Mesenchymal stem cell (in vitro differentiated cells and primary cell): ENCODE data around the gene DNAAF2.

Source experiments
- DNase-seq: peaks from one replicate; pipeline ENCODE4 v3.0.0-alpha.2; 2013
- H2AFZ ChIP-seq: one replicate; pipeline ENCODE4 v1.6.1; 2013; ENCODE audit warnings: low read depth, mild to moderate bottlenecking, control low read depth, inconsistent platforms, low read length, moderate library complexity
- H2AK5ac ChIP-seq: 2 replicates; pipeline ENCODE4 v1.6.1; 2013; ENCODE audit warnings: low read length, moderate library complexity, mild to moderate bottlenecking, inconsistent platforms; ENCODE audit not compliant: severe bottlenecking
- H2BK120ac ChIP-seq: one replicate; pipeline ENCODE4 v1.6.1; 2013; ENCODE audit warnings: low read depth, mild to moderate bottlenecking, inconsistent platforms, low read length, moderate library complexity
- H2BK12ac ChIP-seq, 2 experiments: one replicate each; pipeline ENCODE4 v1.6.1; 2013; ENCODE audit warnings: inconsistent platforms in 2 of 2, low read length in 2 of 2, mild to moderate bottlenecking in 2 of 2, moderate library complexity in 2 of 2, control low read depth in 1 of 2
- H2BK15ac ChIP-seq: one replicate; pipeline ENCODE4 v1.6.1; 2013; ENCODE audit warnings: mild to moderate bottlenecking, low read depth, inconsistent platforms; ENCODE audit not compliant: poor library complexity, severe bottlenecking
- H2BK5ac ChIP-seq: 2 replicates; pipeline ENCODE4 v1.6.1; 2013; ENCODE audit warnings: low read depth, mild to moderate bottlenecking, low read length, control low read depth, inconsistent platforms; ENCODE audit not compliant: poor library complexity, severe bottlenecking
- H3K14ac ChIP-seq, 2 experiments: one replicate each; pipeline ENCODE4 v1.6.1; 2013; ENCODE audit warnings: inconsistent platforms in 2 of 2, low read length in 2 of 2, control low read depth in 1 of 2, mild to moderate bottlenecking in 1 of 2, moderate library complexity in 1 of 2
- H3K18ac ChIP-seq, 2 experiments: one replicate each; pipeline ENCODE4 v1.6.1; 2013; ENCODE audit warnings: inconsistent platforms in 2 of 2, low read length in 2 of 2, control low read depth in 1 of 2, low read depth in 1 of 2, mild to moderate bottlenecking in 1 of 2
- H3K23ac ChIP-seq, 2 experiments: one replicate each; pipeline ENCODE4 v1.6.1; 2013; ENCODE audit warnings: inconsistent platforms in 2 of 2, low read length in 2 of 2, mild to moderate bottlenecking in 2 of 2, moderate library complexity in 2 of 2, control low read depth in 1 of 2
- H3K27ac ChIP-seq: 2 replicates; pipeline ENCODE4 v1.5.1; 2013; ENCODE audit warnings: mild to moderate bottlenecking, moderate library complexity, low read length, control low read depth, inconsistent platforms; ENCODE audit not compliant: poor library complexity, severe bottlenecking
- H3K27me3 ChIP-seq, 2 experiments: 2 replicates each; pipeline versions ENCODE4 v1.6.1 to v1.7.0; 2013; ENCODE audit warnings: low read length in 2 of 2, mild to moderate bottlenecking in 2 of 2, moderate library complexity in 2 of 2, control low read depth in 1 of 2, inconsistent platforms in 1 of 2; ENCODE audit not compliant: control insufficient read depth in 1 of 2, insufficient read depth in 1 of 2
- H3K36me3 ChIP-seq, 2 experiments: 2 replicates each; pipeline versions ENCODE4 v1.6.1 to v1.7.0; 2013; ENCODE audit warnings: low read length in 2 of 2, control low read depth in 1 of 2, inconsistent platforms in 1 of 2, low read depth in 1 of 2, mild to moderate bottlenecking in 1 of 2; ENCODE audit not compliant: insufficient read depth in 2 of 2, control insufficient read depth in 1 of 2
- H3K4ac ChIP-seq, 2 experiments: one replicate each; pipeline ENCODE4 v1.6.1; 2013; ENCODE audit warnings: inconsistent platforms in 2 of 2, low read length in 2 of 2, mild to moderate bottlenecking in 2 of 2, moderate library complexity in 2 of 2, control low read depth in 1 of 2, low read depth in 1 of 2
- H3K4me1 ChIP-seq: 2 replicates; pipeline ENCODE4 v1.6.1; 2013; ENCODE audit warnings: low read depth, low read length, control low read depth; ENCODE audit not compliant: control insufficient read depth, insufficient read depth
- H3K4me2 ChIP-seq: 2 replicates; pipeline ENCODE4 v1.6.1; 2013; ENCODE audit warnings: low read length, mild to moderate bottlenecking, inconsistent platforms; ENCODE audit not compliant: poor library complexity, severe bottlenecking
- H3K4me3 ChIP-seq, 2 experiments: 2 replicates each; pipeline versions ENCODE4 v1.5.1 to v1.7.0; 2013; ENCODE audit warnings: low read length in 2 of 2, mild to moderate bottlenecking in 2 of 2, control low read depth in 1 of 2, low read depth in 1 of 2; ENCODE audit not compliant: insufficient read depth in 1 of 2
- H3K79me1 ChIP-seq: replicated peaks from 2 replicates; pipeline ENCODE4 v1.6.1; 2013; ENCODE audit warnings: mild to moderate bottlenecking, control low read depth, low read length, inconsistent platforms; ENCODE audit not compliant: poor library complexity, severe bottlenecking
- H3K9ac ChIP-seq: 2 replicates; pipeline ENCODE4 v1.7.0; 2013; ENCODE audit warnings: mild to moderate bottlenecking, low read length, moderate library complexity
- H3K9me3 ChIP-seq: 2 replicates; pipeline ENCODE4 v1.7.0; 2013; ENCODE audit warnings: mild to moderate bottlenecking, low read length; ENCODE audit not compliant: control insufficient read depth
- H4K8ac ChIP-seq: one replicate; pipeline ENCODE4 v1.6.1; 2013; ENCODE audit warnings: inconsistent platforms, mild to moderate bottlenecking, low read length, moderate library complexity
- H4K91ac ChIP-seq: one replicate; pipeline ENCODE4 v1.6.1; 2013; ENCODE audit warnings: mild to moderate bottlenecking, low read length, inconsistent platforms
- WGBS: methylation state at CpG from one replicate; pipeline ENCODE4 v1.1.7; 2013; ENCODE audit warnings: mixed read lengths; 5-methylcytosine and 5-hydroxymethylcytosine counted together

Gene DNAAF2

DNA sequence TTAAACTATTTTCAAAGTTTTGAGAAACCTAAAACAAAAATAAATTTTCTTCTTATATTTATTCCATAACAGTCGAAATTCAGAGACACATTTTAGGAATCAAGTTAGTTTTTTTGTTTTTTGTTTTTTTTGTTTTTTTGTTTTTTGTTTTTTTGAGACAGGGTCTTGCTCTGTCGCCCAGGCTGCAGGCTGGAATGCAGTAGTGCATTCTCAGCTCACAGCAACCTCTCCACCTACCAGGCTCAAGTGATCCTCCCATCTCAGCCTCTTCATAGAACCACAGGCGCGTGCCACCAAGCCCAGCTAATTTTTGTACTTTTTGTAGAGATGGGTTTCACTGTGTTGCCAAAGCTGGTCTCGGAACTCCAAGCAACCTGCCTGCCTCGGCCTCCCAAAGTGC, 18.5 kb upstream of the DNAAF2 start:
- WGBS, result 100% methylated on average over 2 of the region's 6 CpGs
- H2BK5ac ChIP-seq, result no peak overlapping the region
- no peak overlapping the region for H2AK5ac ChIP-seq
- no peak overlapping the region for H3K14ac ChIP-seq
- no peak overlapping the region for H3K4ac ChIP-seq
- H2BK15ac ChIP-seq, result no peak overlapping the region
- no peak overlapping the region for H3K4me3 ChIP-seq
- H3K4me1 ChIP-seq, result peaks cover 3% of the 10 kb centered on the region
- no peak overlapping the region for H3K4me2 ChIP-seq
- H3K18ac ChIP-seq, result no peak overlapping the region
- H2BK12ac ChIP-seq, result no peak overlapping the region
- H3K9ac ChIP-seq, result no peak overlapping the region
- no peak overlapping the region for H4K8ac ChIP-seq
- H2BK120ac ChIP-seq, result no peak overlapping the region
- no peak overlapping the region for H2AFZ ChIP-seq
- peaks cover 0 to 11% of the 10 kb centered on the region in 2 experiments for H3K36me3 ChIP-seq
- DNase-seq, result no peak
- H3K9me3 ChIP-seq, result no peaks in the 10 kb centered on the region
- H3K79me1 ChIP-seq, result peaks cover 7% of the 10 kb centered on the region
- H4K91ac ChIP-seq, result no peak overlapping the region
- H3K27me3 ChIP-seq, result no peaks in the 10 kb centered on the region
- no peak overlapping the region for H3K27ac ChIP-seq
- H3K23ac ChIP-seq, result no peak overlapping the region

DNA sequence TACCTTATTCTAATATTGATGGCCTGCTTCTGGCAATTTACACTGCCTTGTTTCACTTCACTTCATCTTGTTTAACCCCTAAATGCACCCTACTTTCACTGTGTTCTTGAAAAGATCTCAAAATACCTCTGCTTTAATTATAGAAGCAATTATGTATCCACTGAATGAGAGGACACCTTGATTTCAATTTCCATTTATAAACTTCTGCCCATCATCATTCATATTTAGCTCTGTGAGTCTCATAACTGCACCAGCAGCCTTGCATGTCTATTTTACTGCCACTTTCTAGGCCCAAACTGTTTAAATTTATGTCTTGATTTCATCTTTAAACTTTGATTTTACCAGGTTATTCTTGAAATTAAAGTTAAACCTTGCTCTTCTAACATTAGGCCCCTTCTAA, 7.1 kb upstream of the DNAAF2 start:
- Histone ChIP-seq H3K4me2 (no peak overlapping the region), H2BK5ac (no peak overlapping the region), H3K14ac (no peak overlapping the region), H2BK120ac (no peak overlapping the region), H2AK5ac (no peak overlapping the region), H3K4me1 (peaks cover 1% of the 10 kb centered on the region), H3K36me3 (peaks cover 7 to 44% of the 10 kb centered on the region in 2 experiments), H4K8ac (no peak overlapping the region), H2AFZ (no peak overlapping the region), H3K27me3 (no peaks in the 10 kb centered on the region), H3K9ac (peak overlapping the region; percentile 30), H3K23ac (no peak overlapping the region), H3K9me3 (no peaks in the 10 kb centered on the region), H3K4me3 (no peak overlapping the region), H3K18ac (no peak overlapping the region), H3K79me1 (peaks cover 20% of the 10 kb centered on the region), H3K4ac (no peak overlapping the region), H3K27ac (peak overlapping the region; percentile 31), H4K91ac (no peak overlapping the region), H2BK15ac (no peak overlapping the region), H2BK12ac (no peak overlapping the region)
- no peak for DNase-seq

DNA sequence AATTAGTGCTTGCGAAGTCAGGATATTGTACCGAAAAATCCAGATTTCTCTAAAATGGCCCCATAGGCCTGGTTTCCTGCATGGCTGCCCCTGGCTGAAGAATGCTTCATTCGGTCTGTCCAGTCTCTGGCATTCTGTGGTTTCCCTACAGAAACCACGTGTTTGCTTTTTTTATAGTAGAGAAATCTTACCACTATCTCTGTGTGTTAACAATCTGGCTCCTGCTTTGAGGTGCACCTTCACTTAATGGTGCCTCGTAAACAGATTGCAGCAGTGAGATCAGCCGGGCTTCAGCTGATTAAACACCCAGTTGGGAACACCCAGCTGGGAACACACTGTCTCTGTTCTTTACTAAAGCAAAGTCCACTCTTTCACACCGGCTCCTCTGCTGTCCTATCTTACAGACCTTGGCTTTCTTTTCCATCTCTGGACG, 6.7 kb upstream of the DNAAF2 start:
- Histone ChIP-seq H3K9ac (peak overlapping the region; percentile 30), H3K27ac (peak overlapping the region; percentile 67), H3K23ac (no peak overlapping the region), H2AK5ac (no peak overlapping the region), H4K91ac (no peak overlapping the region), H3K4me1 (peaks cover 1% of the 10 kb centered on the region), H2BK120ac (no peak overlapping the region), H2AFZ (no peak overlapping the region), H3K27me3 (no peaks in the 10 kb centered on the region), H3K4me2 (peak overlapping the region; percentile 7), H3K14ac (no peak overlapping the region), H3K18ac (peak overlapping the region in 1 of 2 experiments; percentile 49), H2BK15ac (no peak overlapping the region), H3K4me3 (no peak overlapping the region), H2BK5ac (no peak overlapping the region), H3K4ac (no peak overlapping the region), H2BK12ac (no peak overlapping the region), H3K9me3 (no peaks in the 10 kb centered on the region), H4K8ac (peak overlapping the region; percentile 14), H3K79me1 (peaks cover 17% of the 10 kb centered on the region), H3K36me3 (peaks cover 7 to 43% of the 10 kb centered on the region in 2 experiments)
- 63% methylated on average over 8 of the region's 8 CpGs for WGBS
- DNase-seq, result peak; percentile 45

DNA sequence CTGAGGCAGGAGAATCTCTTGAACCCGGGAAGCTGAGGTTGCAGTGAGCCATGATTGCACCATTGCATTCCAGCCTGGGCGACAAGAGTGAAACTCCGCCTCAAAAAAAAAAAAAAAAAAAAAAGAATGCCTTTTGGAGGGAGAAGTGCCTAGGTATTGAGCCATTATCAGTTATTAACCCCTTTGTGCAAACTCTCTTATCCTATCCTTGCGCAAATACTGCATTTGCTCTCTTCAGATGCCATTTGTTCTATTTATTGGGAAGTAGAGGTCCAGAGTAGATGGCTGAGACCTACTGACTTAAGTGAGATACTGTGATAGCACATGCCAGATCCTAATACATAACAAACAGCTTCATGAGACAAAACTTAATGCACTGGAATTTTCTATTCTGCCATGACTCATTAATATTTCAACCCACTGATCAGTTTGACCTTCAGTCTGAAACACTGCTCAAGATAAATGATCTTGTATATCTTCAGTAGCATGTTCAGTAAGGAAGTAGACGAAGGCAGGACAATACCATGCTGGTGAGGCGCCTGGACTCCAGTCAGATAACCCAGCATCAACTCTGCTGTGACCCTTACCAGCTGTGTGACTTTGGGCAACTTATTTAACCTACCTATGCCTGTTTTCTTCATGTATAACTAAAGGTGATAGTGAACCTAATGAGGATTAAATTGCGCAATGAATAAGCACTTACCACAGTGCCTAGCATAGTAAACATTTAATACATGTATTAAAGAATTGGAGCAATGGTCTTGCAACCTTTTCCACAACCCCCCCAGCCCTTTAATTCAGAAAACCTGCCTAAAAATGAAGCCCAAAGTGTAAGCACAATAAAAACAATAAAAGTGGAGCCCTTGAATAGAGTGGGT, 5.7 kb upstream of the DNAAF2 start:
- H3K4me3 ChIP-seq, result no peak overlapping the region
- no peak overlapping the region for H4K8ac ChIP-seq
- H3K14ac ChIP-seq, result no peak overlapping the region
- H3K79me1 ChIP-seq, result peaks cover 14% of the 10 kb centered on the region
- peak overlapping the region; percentile 67 for H3K27ac ChIP-seq
- no peak overlapping the region for H3K18ac ChIP-seq
- no peak overlapping the region for H2BK12ac ChIP-seq
- H3K27me3 ChIP-seq, result no peaks in the 10 kb centered on the region
- H2BK120ac ChIP-seq, result no peak overlapping the region
- H2AFZ ChIP-seq, result no peak overlapping the region
- H3K4me2 ChIP-seq, result no peak overlapping the region
- H3K9ac ChIP-seq, result no peak overlapping the region
- no peak overlapping the region for H3K4ac ChIP-seq
- H3K9me3 ChIP-seq, result no peaks in the 10 kb centered on the region
- no peak overlapping the region for H2BK15ac ChIP-seq
- peaks cover 1% of the 10 kb centered on the region for H3K4me1 ChIP-seq
- 94% methylated on average over 4 of the region's 7 CpGs for WGBS
- H2AK5ac ChIP-seq, result peak overlapping the region; percentile 93
- H3K23ac ChIP-seq, result no peak overlapping the region
- H4K91ac ChIP-seq, result no peak overlapping the region
- H3K36me3 ChIP-seq, result peaks cover 7 to 47% of the 10 kb centered on the region in 2 experiments
- H2BK5ac ChIP-seq, result no peak overlapping the region
- DNase-seq, result peak; percentile 12
